Parathyroid adenoma (tissue), 2 donors: ENCODE data around the gene ARL8A.

Experiments
- H2AFZ ChIP-seq: fragments of 300-600 bp; sonication (generic); one replicate; pipeline ENCODE4 v1.7.0; 2017; ENCODE audit warnings: antibody characterized with exemption, mild to moderate bottlenecking
- H3K27ac ChIP-seq: fragments of 300-600 bp; sonication (generic); one replicate; pipeline ENCODE4 v1.7.0; 2017
- H3K27me3 ChIP-seq: fragments of 300-600 bp; sonication (generic); one replicate; pipeline ENCODE4 v1.7.0; 2017; ENCODE audit warnings: low read length; ENCODE audit not compliant: control insufficient read depth, insufficient read depth
- H3K36me3 ChIP-seq: fragments of 300-600 bp; sonication (generic); one replicate; pipeline ENCODE4 v1.7.0; 2017; ENCODE audit warnings: low read length; ENCODE audit not compliant: control insufficient read depth, insufficient read depth
- H3K4me1 ChIP-seq: fragments of 300-600 bp; sonication (generic); one replicate; pipeline ENCODE4 v1.7.0; 2017; ENCODE audit warnings: control low read depth
- H3K4me2 ChIP-seq: fragments of 300-600 bp; sonication (generic); one replicate; pipeline ENCODE4 v1.7.0; 2017; ENCODE audit warnings: low read length
- H3K4me3 ChIP-seq: fragments of 300-600 bp; sonication (generic); one replicate; pipeline ENCODE4 v1.7.0; 2017; ENCODE audit warnings: low read depth, low read length
- H3K79me2 ChIP-seq: fragments of 300-600 bp; sonication (generic); one replicate; pipeline ENCODE4 v1.7.0; 2017; ENCODE audit warnings: control low read depth
- H3K9ac ChIP-seq: fragments of 300-600 bp; sonication (generic); one replicate; pipeline ENCODE4 v1.7.0; 2017; ENCODE audit warnings: mild to moderate bottlenecking
- H3K9me3 ChIP-seq: fragments of 300-600 bp; sonication (generic); one replicate; pipeline ENCODE4 v1.7.0; 2017; ENCODE audit warnings: low read length; ENCODE audit not compliant: control insufficient read depth
- CTCF ChIP-seq: fragments of 300-600 bp; sonication (generic); IDR thresholded peaks from one replicate; pipeline ENCODE4 v1.7.0; 2017; ENCODE audit warnings: antibody characterized with exemption, mild to moderate bottlenecking
- donor health status: primary hyperparathyroidism.

ARL8A gene

GRCh38 chr1:202107321-202107761, 37.2 kb downstream of the ARL8A start:
- peaks cover 18% of the 10 kb centered on the region for H3K4me1 ChIP-seq
- no peak overlapping the region for H3K9ac ChIP-seq
- H2AFZ ChIP-seq: peak overlapping the region; percentile 45
- H3K36me3 ChIP-seq: no peaks in the 10 kb centered on the region
- H3K9me3 ChIP-seq: no peaks in the 10 kb centered on the region
- peak overlapping the region; percentile 53 for H3K4me2 ChIP-seq
- no peaks in the 10 kb centered on the region for H3K79me2 ChIP-seq
- peak overlapping the region; percentile 49 for H3K27ac ChIP-seq
- no peaks in the 10 kb centered on the region for H3K27me3 ChIP-seq
- H3K4me3 ChIP-seq: no peak overlapping the region
- no peak for TF ChIP-seq CTCF

GRCh38 chr1:202106340-202107254, 37.9 kb downstream of the ARL8A start:
- Histone ChIP-seq H3K27ac (peak overlapping the region; percentile 49), H3K4me1 (peaks cover 18% of the 10 kb centered on the region), H3K79me2 (no peaks in the 10 kb centered on the region), H3K36me3 (no peaks in the 10 kb centered on the region), H3K9ac (no peak overlapping the region), H3K9me3 (no peaks in the 10 kb centered on the region), H3K27me3 (no peaks in the 10 kb centered on the region), H2AFZ (no peak overlapping the region), H3K4me3 (no peak overlapping the region), H3K4me2 (no peak overlapping the region)
- no peak for TF ChIP-seq CTCF

GRCh38 chr1:202105571-202106339, 38.8 kb downstream of the ARL8A start:
- peaks cover 18% of the 10 kb centered on the region for H3K4me1 ChIP-seq
- H3K79me2 ChIP-seq: no peaks in the 10 kb centered on the region
- H3K4me3 ChIP-seq: no peak overlapping the region
- H3K27ac ChIP-seq: no peak overlapping the region
- no peak overlapping the region for H3K4me2 ChIP-seq
- no peaks in the 10 kb centered on the region for H3K9me3 ChIP-seq
- H3K36me3 ChIP-seq: no peaks in the 10 kb centered on the region
- no peak overlapping the region for H2AFZ ChIP-seq
- no peak for TF ChIP-seq CTCF
- H3K27me3 ChIP-seq: no peaks in the 10 kb centered on the region
- H3K9ac ChIP-seq: no peak overlapping the region

- H3K4me3 ChIP-seq: no peak overlapping the region
- H3K4me2 ChIP-seq: no peak overlapping the region
- H3K9me3 ChIP-seq: no peaks in the 10 kb centered on the region
- no peaks in the 10 kb centered on the region for H3K79me2 ChIP-seq
- peaks cover 18% of the 10 kb centered on the region for H3K4me1 ChIP-seq
- no peaks in the 10 kb centered on the region for H3K36me3 ChIP-seq
- no peak overlapping the region for H3K9ac ChIP-seq
- no peaks in the 10 kb centered on the region for H3K27me3 ChIP-seq
- no peak for TF ChIP-seq CTCF
- no peak overlapping the region for H3K27ac ChIP-seq
- no peak overlapping the region for H2AFZ ChIP-seq
These were observed 40.5 kb downstream of the ARL8A start for GRCh38 chr1:202104073-202104472.
